MM.1S (cell line): ENCODE results near the gene MED20.

Experiments used
- DNase-seq: peaks from one replicate; pipeline ENCODE4 v3.0.0-alpha.2; 2015
- H2AFZ ChIP-seq: fragments of 300-600 bp; sonication (generic); 2 replicates; pipeline ENCODE4 v1.6.0; 2016; ENCODE audit warnings: antibody characterized with exemption, low read length
- H3F3A ChIP-seq: fragments of 300-600 bp; sonication (generic); 2 replicates; pipeline ENCODE4 v1.6.1; 2016; ENCODE audit warnings: mild to moderate bottlenecking, antibody characterized with exemption, low read length, moderate library complexity, mixed read lengths; ENCODE audit not compliant: insufficient read depth
- H3K27ac ChIP-seq: fragments of 300-600 bp; sonication (generic); 2 replicates; pipeline ENCODE4 v1.5.1; 2016; ENCODE audit warnings: mild to moderate bottlenecking, low read length
- H3K27me3 ChIP-seq: fragments of 300-600 bp; sonication (generic); replicated peaks from 2 replicates; pipeline ENCODE4 v1.6.0; 2016; ENCODE audit warnings: low read length; ENCODE audit not compliant: insufficient read depth
- H3K36me3 ChIP-seq: fragments of 300-600 bp; sonication (generic); replicated peaks from 2 replicates; pipeline ENCODE4 v1.6.1; 2016; ENCODE audit warnings: mild to moderate bottlenecking, low read length, mixed read lengths; ENCODE audit not compliant: insufficient read depth
- H3K4me1 ChIP-seq: fragments of 300-600 bp; sonication (generic); 2 replicates; pipeline ENCODE4 v1.6.1; 2016; ENCODE audit warnings: low read length, mixed read lengths
- H3K4me2 ChIP-seq: fragments of 300-600 bp; sonication (generic); 2 replicates; pipeline ENCODE4 v1.6.0; 2016; ENCODE audit warnings: low read depth, low read length
- H3K4me3 ChIP-seq: fragments of 300-600 bp; sonication (generic); 2 replicates; pipeline ENCODE4 v1.5.1; 2016; ENCODE audit warnings: low read length, mixed read lengths
- H3K79me2 ChIP-seq: fragments of 300-600 bp; sonication (generic); 2 replicates; pipeline ENCODE4 v1.6.1; 2016; ENCODE audit warnings: mixed run types, low read length, mixed read lengths
- H3K9ac ChIP-seq: fragments of 300-600 bp; sonication (generic); 2 replicates; pipeline ENCODE4 v1.6.1; 2016; ENCODE audit warnings: low read length, mixed read lengths
- H3K9me2 ChIP-seq: fragments of 300-600 bp; sonication (generic); replicated peaks from 2 replicates; pipeline ENCODE4 v1.6.1; 2016; ENCODE audit warnings: mild to moderate bottlenecking, low read length, mixed read lengths; ENCODE audit not compliant: insufficient read depth
- H3K9me3 ChIP-seq: fragments of 300-600 bp; sonication (generic); replicated peaks from 2 replicates; pipeline ENCODE4 v1.6.1; 2016; ENCODE audit warnings: mild to moderate bottlenecking, low read length, mixed read lengths; ENCODE audit not compliant: insufficient read depth
- H4K20me1 ChIP-seq: fragments of 300-600 bp; sonication (generic); 2 replicates; pipeline ENCODE4 v1.6.1; 2016; ENCODE audit warnings: mild to moderate bottlenecking, low read length, moderate library complexity, mixed read lengths; ENCODE audit not compliant: insufficient read depth
- EZH2 ChIP-seq: fragments of 300-600 bp; sonication (generic); optimal IDR thresholded peaks from 2 replicates; pipeline ENCODE3; 2017; ENCODE audit warnings: low read depth, mild to moderate bottlenecking, antibody characterized with exemption, low read length, mixed read lengths
- EZH2phosphoT487 ChIP-seq: fragments of 300-600 bp; sonication (generic); IDR thresholded peaks from 2 replicates; pipeline ENCODE4 v1.6.1; 2018; ENCODE audit warnings: antibody characterized with exemption, low read length
- TF ChIP-seq, protein P1 (sequence below): fragments of 300-600 bp; sonication (generic); IDR thresholded peaks from 2 replicates; pipeline ENCODE4 v1.5.1; 2016; ENCODE audit warnings: antibody characterized with exemption, low read length, mixed read lengths

MED20 gene

DNA sequence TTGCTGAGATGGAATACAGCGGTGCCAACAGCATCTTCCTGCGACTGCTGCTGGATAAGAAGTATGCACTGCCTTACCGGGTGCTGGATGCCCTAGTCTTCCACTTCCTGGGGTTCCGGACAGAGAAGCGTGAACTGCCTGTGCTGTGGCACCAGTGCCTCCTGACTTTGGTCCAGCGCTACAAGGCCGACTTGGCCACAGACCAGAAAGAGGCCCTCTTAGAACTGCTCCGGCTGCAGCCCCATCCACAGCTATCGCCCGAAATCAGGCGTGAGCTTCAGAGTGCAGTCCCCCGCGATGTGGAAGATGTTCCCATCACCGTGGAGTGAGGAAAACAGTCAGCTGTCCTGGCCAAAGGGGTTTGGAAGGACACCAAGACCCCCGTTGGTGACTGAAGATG lies 11.4 kb upstream of the MED20 start:
- peaks cover 22% of the 10 kb centered on the region for H3K4me1 ChIP-seq
- H3K79me2 ChIP-seq: peaks cover 48% of the 10 kb centered on the region
- peaks cover 33% of the 10 kb centered on the region for H3K36me3 ChIP-seq
- H3K9me2 ChIP-seq: no peaks in the 10 kb centered on the region
- H2AFZ ChIP-seq: no peak overlapping the region
- H3K27me3 ChIP-seq: no peaks in the 10 kb centered on the region
- H4K20me1 ChIP-seq: 0 out of 2 replicates have a peak, but pooled peaks cover 6% of the 10 kb centered on the region
- H3K4me2 ChIP-seq: no peak overlapping the region
- TF ChIP-seq EZH2: no peak
- no peak for TF ChIP-seq EZH2phosphoT487
- TF ChIP-seq, protein P1, sequence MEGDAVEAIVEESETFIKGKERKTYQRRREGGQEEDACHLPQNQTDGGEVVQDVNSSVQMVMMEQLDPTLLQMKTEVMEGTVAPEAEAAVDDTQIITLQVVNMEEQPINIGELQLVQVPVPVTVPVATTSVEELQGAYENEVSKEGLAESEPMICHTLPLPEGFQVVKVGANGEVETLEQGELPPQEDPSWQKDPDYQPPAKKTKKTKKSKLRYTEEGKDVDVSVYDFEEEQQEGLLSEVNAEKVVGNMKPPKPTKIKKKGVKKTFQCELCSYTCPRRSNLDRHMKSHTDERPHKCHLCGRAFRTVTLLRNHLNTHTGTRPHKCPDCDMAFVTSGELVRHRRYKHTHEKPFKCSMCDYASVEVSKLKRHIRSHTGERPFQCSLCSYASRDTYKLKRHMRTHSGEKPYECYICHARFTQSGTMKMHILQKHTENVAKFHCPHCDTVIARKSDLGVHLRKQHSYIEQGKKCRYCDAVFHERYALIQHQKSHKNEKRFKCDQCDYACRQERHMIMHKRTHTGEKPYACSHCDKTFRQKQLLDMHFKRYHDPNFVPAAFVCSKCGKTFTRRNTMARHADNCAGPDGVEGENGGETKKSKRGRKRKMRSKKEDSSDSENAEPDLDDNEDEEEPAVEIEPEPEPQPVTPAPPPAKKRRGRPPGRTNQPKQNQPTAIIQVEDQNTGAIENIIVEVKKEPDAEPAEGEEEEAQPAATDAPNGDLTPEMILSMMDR: no peak
- no peak overlapping the region for H3K9ac ChIP-seq
- peaks cover 24% of the 10 kb centered on the region for H3F3A ChIP-seq
- no peak overlapping the region for H3K4me3 ChIP-seq
- H3K9me3 ChIP-seq: no peaks in the 10 kb centered on the region
- H3K27ac ChIP-seq: no peak overlapping the region
- DNase-seq: no peak

DNA sequence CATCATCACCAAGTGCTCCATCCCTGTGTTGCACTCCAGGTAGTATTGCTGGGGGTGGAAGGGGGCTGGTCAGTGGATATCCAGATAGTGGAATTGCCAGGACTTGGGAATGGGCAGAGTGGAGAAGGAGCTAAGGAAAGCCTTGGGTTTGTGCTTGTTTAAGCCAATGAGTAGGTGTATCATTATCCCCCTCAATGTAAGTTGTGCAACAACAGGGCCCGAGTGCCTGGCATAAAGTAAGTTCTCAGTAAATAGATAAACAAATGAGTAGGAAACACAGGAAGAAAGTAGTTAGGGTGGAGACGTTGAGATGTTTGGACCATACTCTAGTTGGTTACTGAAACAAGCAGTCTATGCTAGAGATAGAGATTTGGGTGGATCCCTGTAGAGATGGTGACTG lies 10.9 kb upstream of the MED20 start:
- Histone ChIP-seq H3K36me3 (peaks cover 37% of the 10 kb centered on the region), H3K4me3 (no peak overlapping the region), H2AFZ (no peak overlapping the region), H3K27ac (no peak overlapping the region), H3K79me2 (peaks cover 53% of the 10 kb centered on the region), H3K9me3 (no peaks in the 10 kb centered on the region), H3F3A (peaks cover 20% of the 10 kb centered on the region), H3K27me3 (no peaks in the 10 kb centered on the region), H3K9ac (no peak overlapping the region), H3K9me2 (no peaks in the 10 kb centered on the region), H4K20me1 (0 out of 2 replicates have a peak, but pooled peaks cover 6% of the 10 kb centered on the region), H3K4me1 (peaks cover 22% of the 10 kb centered on the region), H3K4me2 (no peak overlapping the region)
- TF ChIP-seq, protein P1: no peak
- TF ChIP-seq EZH2 (no peak), EZH2phosphoT487 (no peak)
- DNase-seq: no peak

DNA sequence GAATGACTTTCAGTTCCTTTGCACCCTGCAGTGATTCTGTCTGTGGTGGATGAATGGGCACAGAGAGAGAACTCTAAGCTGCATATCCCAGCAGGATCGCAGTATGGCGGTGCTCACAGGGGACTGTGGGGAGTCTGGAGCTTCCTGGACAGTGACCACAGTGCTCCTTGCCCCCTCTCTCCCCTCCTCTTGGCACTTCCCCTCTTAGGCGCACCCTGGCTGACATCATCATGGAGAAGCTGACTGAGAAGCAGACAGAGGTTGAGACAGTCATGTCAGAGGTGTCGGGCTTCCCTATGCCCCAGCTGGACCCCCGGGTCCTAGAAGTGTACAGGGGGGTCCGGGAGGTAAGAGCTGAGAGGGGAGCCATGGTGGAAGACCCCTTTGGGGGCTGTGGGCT lies 9.0 kb upstream of the MED20 start:
- Histone ChIP-seq H4K20me1 (0 out of 2 replicates have a peak, but pooled peaks cover 6% of the 10 kb centered on the region), H3K4me2 (no peak overlapping the region), H3K9me2 (no peaks in the 10 kb centered on the region), H3K27ac (no peak overlapping the region), H3K36me3 (peaks cover 36% of the 10 kb centered on the region), H3K9me3 (no peaks in the 10 kb centered on the region), H3F3A (peaks cover 1% of the 10 kb centered on the region; the same call in 1 of the 2 replicates), H3K4me3 (no peak overlapping the region), H3K27me3 (no peaks in the 10 kb centered on the region), H3K9ac (no peak overlapping the region), H2AFZ (no peak overlapping the region), H3K4me1 (peaks cover 4% of the 10 kb centered on the region), H3K79me2 (peaks cover 61% of the 10 kb centered on the region)
- DNase-seq: no peak
- TF ChIP-seq, protein P1: no peak
- no peak for TF ChIP-seq EZH2
- TF ChIP-seq EZH2phosphoT487: no peak
